Ishikawa (cell line): ENCODE results near the gene HTR3E.

Experiments
- CEBPB ChIP-seq: IDR thresholded peaks from 2 replicates; pipeline ENCODE4 v1.6.1; 2012
- CREB1 ChIP-seq: IDR thresholded peaks from 2 replicates; pipeline ENCODE4 v1.6.1; 2012; ENCODE audit warnings: low read depth
- EGR1 ChIP-seq: IDR thresholded peaks from 2 replicates; pipeline ENCODE4 v1.6.1; 2012
- EP300 ChIP-seq: IDR thresholded peaks from 2 replicates; pipeline ENCODE4 v1.6.1; 2012; ENCODE audit warnings: borderline replicate concordance
- FOXM1 ChIP-seq: IDR thresholded peaks from 2 replicates; pipeline ENCODE4 v1.6.1; 2012; ENCODE audit warnings: low read depth, borderline replicate concordance
- MAX ChIP-seq: IDR thresholded peaks from 2 replicates; pipeline ENCODE4 v1.6.1; 2012
- NFIC ChIP-seq: IDR thresholded peaks from 2 replicates; pipeline ENCODE4 v1.6.1; 2012
- RAD21 ChIP-seq: IDR thresholded peaks from 2 replicates; pipeline ENCODE4 v1.6.1; 2012; ENCODE audit warnings: low read depth
- REST ChIP-seq: IDR thresholded peaks from 2 replicates; pipeline ENCODE4 v1.6.1; 2012; ENCODE audit warnings: low read depth, mild to moderate bottlenecking
- TAF1 ChIP-seq: IDR thresholded peaks from 2 replicates; pipeline ENCODE4 v1.6.1; 2012; ENCODE audit warnings: low read depth, mild to moderate bottlenecking
- TCF12 ChIP-seq: IDR thresholded peaks from 2 replicates; pipeline ENCODE4 v1.6.1; 2012; ENCODE audit warnings: low read depth
- TEAD4 ChIP-seq: IDR thresholded peaks from 2 replicates; pipeline ENCODE4 v1.6.1; 2012
- USF1 ChIP-seq: IDR thresholded peaks from 2 replicates; pipeline ENCODE4 v1.6.1; 2012
- YY1 ChIP-seq: IDR thresholded peaks from 2 replicates; pipeline ENCODE4 v1.6.1; 2012; ENCODE audit warnings: low read depth
- ZBTB7A ChIP-seq: IDR thresholded peaks from 2 replicates; pipeline ENCODE4 v1.6.1; 2012; ENCODE audit warnings: low read depth

The HTR3E gene

GRCh38 chr3:184078851-184079250 is 18.0 kb upstream of the HTR3E start:
- TF ChIP-seq MAX: no peak
- TF ChIP-seq FOXM1: no peak
- no peak for TF ChIP-seq ZBTB7A
- TF ChIP-seq TAF1: no peak
- TF ChIP-seq CREB1: no peak
- no peak for TF ChIP-seq TEAD4
- no peak for TF ChIP-seq TCF12
- no peak for TF ChIP-seq EP300
- no peak for TF ChIP-seq USF1
- no peak for TF ChIP-seq CEBPB

GRCh38 chr3:184081116-184081830 is 15.6 kb upstream of the HTR3E start:
- TF ChIP-seq TAF1 (no peak), USF1 (no peak), TEAD4 (no peak), TCF12 (no peak), FOXM1 (no peak), REST (no peak), CREB1 (no peak), CEBPB (no peak), MAX (no peak), ZBTB7A (no peak), NFIC (no peak), YY1 (no peak), EGR1 (no peak), RAD21 (no peak), EP300 (no peak)

GRCh38 chr3:184082034-184082433 is 14.8 kb upstream of the HTR3E start:
- TF ChIP-seq TCF12 (no peak), CREB1 (no peak), RAD21 (no peak), NFIC (no peak), TEAD4 (no peak), EP300 (no peak), USF1 (no peak), MAX (no peak)

- TF ChIP-seq ZBTB7A (no peak), EGR1 (no peak), CEBPB (no peak), MAX (no peak), USF1 (no peak), REST (no peak), EP300 (no peak), NFIC (no peak), TCF12 (no peak), YY1 (no peak), FOXM1 (no peak), TEAD4 (no peak), RAD21 (no peak), TAF1 (no peak), CREB1 (no peak)
Measured at GRCh38 chr3:184082465-184082864, 14.4 kb upstream of the HTR3E start.
